Left lung (tissue), 10 donors: ENCODE data around the gene EHD2. TPM values are rescaled to one million over a fixed set of nuclear protein-coding genes. Genes with fewer than 3 reads are reported as not detected.
A peak's percentile ranks its signal among the peaks of the same experiment; 100 is the strongest.
"Not testable (repeated sequence)": the region's sequence is repeated elsewhere in the genome, so short reads cannot be mapped to it uniquely, and the experiment has no call there.

ENCODE experiments used
- ATAC-seq: fragments of 200-7000 bp; cut with Tn5 transposase; one replicate; pipeline ENCODE4 v1.9.1; 2020; ENCODE audit warnings: moderate library complexity
- DNase-seq, 4 donors: peaks; one replicate each; pipeline ENCODE4 v3.0.0-alpha.2; 2013 to 2020
- H3K27ac ChIP-seq, 2 donors: fragments of 200-600 bp; sonication (generic) in 1 of 2; one replicate each; pipeline versions ENCODE4 v1.5.0 to v1.8.0; 2020 to 2021
- H3K27me3 ChIP-seq, 2 donors: fragments of 200-600 bp; sonication (generic) in 1 of 2; one replicate each; pipeline versions ENCODE4 v1.5.0 to v1.8.0; 2020 to 2021
- H3K36me3 ChIP-seq, 2 donors: fragments of 200-600 bp; sonication (generic) in 1 of 2; one replicate each; pipeline versions ENCODE4 v1.5.0 to v1.8.0; 2020 to 2021
- H3K4me1 ChIP-seq, 2 donors: fragments of 200-600 bp; one replicate each; pipeline ENCODE4 v1.8.0; 2021
- H3K4me3 ChIP-seq, 2 donors: fragments of 200-600 bp; sonication (generic) in 1 of 2; one replicate each; pipeline versions ENCODE4 v1.5.0 to v1.8.0; 2020 to 2021; ENCODE audit warnings: mild to moderate bottlenecking in 1 of 2
- H3K9me3 ChIP-seq, 2 donors: fragments of 200-600 bp; sonication (generic) in 1 of 2; one replicate each; pipeline versions ENCODE4 v1.5.0 to v1.8.0; 2020 to 2021
- intact Hi-C, 2 donors: fragments of 100-400 bp; cut with DNase I; formaldehyde crosslinking; loops; one replicate each; pipeline versions ENCODE4 v1.11.2 to v1.14.2; 2022
- polyA plus RNA-seq, 6 donors: library from polyadenylated mRNA; unstranded; fragments of 120-200 nt; gene quantifications; one replicate each; pipeline ENCODE4 v1.2.1, GENCODE V29; 2013; ENCODE audit not compliant: insufficient read length in 6 of 6
- total RNA-seq, 2 donors: library from RNA; stranded (reverse); fragmentation: NEBNext Ultra II Directional; extraction: Animal tissue kit (Norgen Biotek cat#: 25700); gene quantifications; one replicate each; pipeline ENCODE4 v1.2.1, GENCODE V29; 2021
- TF ChIP-seq, protein P1 (sequence below), 2 donors: fragments of 200-600 bp; sonication (generic) in 1 of 2; IDR thresholded peaks; one replicate each; pipeline versions ENCODE4 v1.5.0 to v1.8.0; 2021; ENCODE audit warnings: antibody characterized with exemption in 2 of 2
- donor health status: DM: no; HTN: yes; CAD: no.
- donor health status: DM: no; HTN: no; CAD: no.

The EHD2 gene
- total and polyA plus RNA-seq, 8 donors = 97.3 to 263 (median 130) TPM

DNA sequence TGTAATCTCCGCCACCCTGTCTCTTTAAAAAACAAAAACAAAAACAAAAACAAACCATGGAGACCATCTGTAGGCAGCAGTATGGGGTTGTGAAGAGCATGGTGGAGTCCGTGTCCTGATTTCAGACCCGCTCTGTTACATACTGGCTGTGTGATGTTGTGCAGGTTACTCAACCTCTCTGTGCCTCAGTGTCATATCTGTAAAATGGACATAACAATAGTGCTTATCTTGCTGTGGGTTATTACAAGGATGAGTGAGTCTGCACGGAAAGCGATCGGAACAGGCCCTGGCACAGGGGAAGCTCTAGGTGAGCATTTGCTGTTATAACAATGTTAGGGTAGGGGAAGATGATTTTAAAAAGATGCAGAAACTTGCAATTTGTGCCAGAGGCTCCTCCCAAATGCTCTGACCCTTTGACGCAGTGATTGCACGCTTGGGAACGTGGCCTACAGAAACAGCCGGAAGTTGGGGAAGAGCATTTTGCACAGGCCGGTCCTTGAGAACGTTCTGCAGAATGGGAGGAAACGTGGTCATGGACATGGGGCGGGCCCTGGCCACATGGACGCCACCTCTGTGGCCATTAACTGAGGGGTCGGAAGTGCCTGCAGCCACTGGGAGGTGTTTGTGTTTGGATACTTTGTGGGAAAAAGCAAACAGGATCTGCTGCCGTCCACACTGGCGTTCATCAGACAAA, 49.5 kb downstream of the EHD2 start:
- TF ChIP-seq, protein P1, sequence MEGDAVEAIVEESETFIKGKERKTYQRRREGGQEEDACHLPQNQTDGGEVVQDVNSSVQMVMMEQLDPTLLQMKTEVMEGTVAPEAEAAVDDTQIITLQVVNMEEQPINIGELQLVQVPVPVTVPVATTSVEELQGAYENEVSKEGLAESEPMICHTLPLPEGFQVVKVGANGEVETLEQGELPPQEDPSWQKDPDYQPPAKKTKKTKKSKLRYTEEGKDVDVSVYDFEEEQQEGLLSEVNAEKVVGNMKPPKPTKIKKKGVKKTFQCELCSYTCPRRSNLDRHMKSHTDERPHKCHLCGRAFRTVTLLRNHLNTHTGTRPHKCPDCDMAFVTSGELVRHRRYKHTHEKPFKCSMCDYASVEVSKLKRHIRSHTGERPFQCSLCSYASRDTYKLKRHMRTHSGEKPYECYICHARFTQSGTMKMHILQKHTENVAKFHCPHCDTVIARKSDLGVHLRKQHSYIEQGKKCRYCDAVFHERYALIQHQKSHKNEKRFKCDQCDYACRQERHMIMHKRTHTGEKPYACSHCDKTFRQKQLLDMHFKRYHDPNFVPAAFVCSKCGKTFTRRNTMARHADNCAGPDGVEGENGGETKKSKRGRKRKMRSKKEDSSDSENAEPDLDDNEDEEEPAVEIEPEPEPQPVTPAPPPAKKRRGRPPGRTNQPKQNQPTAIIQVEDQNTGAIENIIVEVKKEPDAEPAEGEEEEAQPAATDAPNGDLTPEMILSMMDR (IDR thresholded peaks at IDR 0.05) = no peak
- no peak for ATAC-seq
- no peak overlapping the region for H3K27ac ChIP-seq

DNA sequence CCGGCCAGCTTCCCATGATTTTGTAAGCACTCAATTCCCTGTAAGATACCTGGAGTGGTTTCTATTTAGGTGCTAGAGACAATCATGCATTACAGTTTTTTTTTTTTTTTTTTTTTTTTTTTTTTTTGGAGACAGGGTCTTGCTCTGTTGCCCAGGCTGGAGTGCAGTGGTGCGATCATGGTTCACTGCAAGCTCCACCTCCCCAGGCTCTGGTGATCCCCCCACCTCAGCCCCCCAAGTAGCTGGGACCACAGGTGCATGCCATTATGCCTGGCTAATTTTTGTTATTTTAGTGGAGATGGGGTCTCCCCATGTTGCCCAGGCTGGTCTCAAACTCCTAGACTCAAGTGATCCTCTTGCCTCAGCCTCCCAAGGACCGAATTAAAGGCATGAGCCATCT, 51.5 kb downstream of the EHD2 start:
- H3K36me3 ChIP-seq, H3K4me3 ChIP-seq, H3K27me3 ChIP-seq, H3K9me3 ChIP-seq, DNase-seq, H3K27ac ChIP-seq, H3K4me1 ChIP-seq, ATAC-seq, intact Hi-C loops: not testable (repeated sequence)

More for the DNA sequence above, 49.5 kb downstream of the EHD2 start:
- intact Hi-C loops = no loop called here
- H3K4me1 ChIP-seq = no peaks in the 10 kb centered on the region
- peaks cover 0 to 29% of the 10 kb centered on the region in 2 donors for H3K36me3 ChIP-seq
- no peak overlapping the region for H3K4me3 ChIP-seq
- no peaks in the 10 kb centered on the region for H3K9me3 ChIP-seq
- no peaks in the 10 kb centered on the region for H3K27me3 ChIP-seq
- DNase-seq = peak in 1 of 4 donors; percentile 36

DNA sequence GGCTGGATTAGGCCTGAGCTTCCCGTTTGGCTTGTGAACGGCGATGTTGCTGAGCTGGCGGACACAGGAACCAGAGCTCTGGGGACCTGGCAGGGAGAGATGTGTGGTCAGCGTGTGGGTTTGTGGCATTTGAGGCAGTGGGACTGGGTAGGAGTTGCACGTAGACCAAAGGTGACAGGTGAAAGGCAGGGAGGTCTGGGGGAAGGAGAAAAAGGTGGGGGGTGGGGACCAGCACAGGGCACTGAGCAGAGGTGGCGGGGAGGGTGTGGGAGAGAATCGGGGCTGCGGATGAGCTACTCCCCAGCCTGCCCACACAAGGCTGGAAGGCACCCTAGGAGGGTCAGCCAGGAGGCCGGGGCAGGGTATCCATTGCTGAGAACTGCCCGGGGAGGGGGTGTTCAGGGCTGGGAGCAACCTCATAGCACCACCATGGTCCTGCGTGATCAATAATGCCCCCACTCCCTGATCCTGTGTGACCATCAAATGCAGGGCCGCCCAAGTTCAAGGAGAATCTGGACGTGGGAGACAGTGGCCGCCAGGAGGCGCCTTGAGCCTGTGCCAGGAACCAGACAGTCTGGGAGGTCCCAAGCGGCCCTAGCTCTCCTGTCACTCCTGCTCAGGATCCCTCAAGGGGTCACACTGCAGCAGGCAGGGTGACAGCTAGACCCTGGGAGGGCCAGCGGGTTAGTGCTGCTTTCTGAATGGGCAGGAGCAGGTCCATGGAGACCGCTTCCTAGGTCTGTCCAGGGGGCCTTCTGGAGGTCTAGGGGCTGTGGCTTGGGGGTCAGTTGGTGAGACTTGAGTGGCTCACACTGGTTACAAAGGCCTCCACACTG, 52.5 kb downstream of the EHD2 start:
- TF ChIP-seq, protein P1 (IDR thresholded peaks at IDR 0.05) = peak; percentile 64 to 73
- Histone ChIP-seq H3K27me3 (no peaks in the 10 kb centered on the region), H3K36me3 (no peaks in the 10 kb centered on the region), H3K4me1 (no peaks in the 10 kb centered on the region), H3K4me3 (no peak overlapping the region), H3K27ac (no peak overlapping the region), H3K9me3 (no peaks in the 10 kb centered on the region)
- intact Hi-C loops = no loop called here
- peak in 3 of 4 donors; percentile 46 to 87 (median 69) for DNase-seq
- ATAC-seq = peak; percentile 78

DNA sequence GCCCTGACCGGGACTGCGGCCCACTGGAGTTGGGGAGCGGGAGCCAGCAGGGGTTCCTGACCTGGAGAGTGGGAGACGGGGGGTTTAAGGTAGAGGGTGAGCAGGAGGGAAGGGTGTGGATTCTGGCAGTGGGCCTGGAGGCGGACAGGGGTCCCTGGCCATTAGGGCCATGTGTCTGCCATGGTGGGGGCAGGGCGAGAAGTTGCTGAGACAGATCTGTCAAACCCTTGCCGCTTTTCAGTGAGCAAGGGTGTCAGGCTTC, 53.1 kb downstream of the EHD2 start:
- ATAC-seq = no peak
- TF ChIP-seq, protein P1 (IDR thresholded peaks at IDR 0.05) = no peak
- Histone ChIP-seq H3K36me3 (no peaks in the 10 kb centered on the region), H3K9me3 (no peaks in the 10 kb centered on the region), H3K27me3 (no peaks in the 10 kb centered on the region), H3K4me1 (no peaks in the 10 kb centered on the region), H3K4me3 (no peak overlapping the region), H3K27ac (no peak overlapping the region)
- intact Hi-C loops = no loop called here
- no peak for DNase-seq

DNA sequence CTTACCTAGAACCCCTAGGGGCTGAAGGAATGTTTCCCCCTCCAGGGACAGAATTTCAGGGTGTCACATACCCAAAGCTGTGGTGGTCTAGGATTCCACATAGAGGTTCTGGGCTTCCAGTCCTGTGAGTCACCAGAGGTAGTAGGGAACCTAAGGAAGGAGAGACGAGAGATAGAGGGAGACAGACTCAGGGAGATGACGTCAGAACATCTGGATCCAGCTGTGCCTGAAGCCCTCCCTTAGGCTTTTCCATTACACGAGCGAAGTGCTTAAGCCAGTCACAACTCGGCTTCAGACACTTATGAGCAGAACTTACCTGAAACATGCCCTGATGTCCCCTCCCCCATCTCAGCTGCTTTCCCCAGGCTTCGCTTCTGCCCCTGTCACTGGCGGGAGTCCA, 53.4 kb downstream of the EHD2 start:
- TF ChIP-seq, protein P1 (IDR thresholded peaks at IDR 0.05) = no peak
- H3K9me3 ChIP-seq = no peaks in the 10 kb centered on the region
- intact Hi-C loops = no loop called here
- H3K27me3 ChIP-seq = no peaks in the 10 kb centered on the region
- no peaks in the 10 kb centered on the region for H3K4me1 ChIP-seq
- ATAC-seq (no peak), DNase-seq (no peak)
- H3K36me3 ChIP-seq = no peaks in the 10 kb centered on the region
- H3K27ac ChIP-seq = no peak overlapping the region
- no peak overlapping the region for H3K4me3 ChIP-seq
